Erythroblast (primary cell): ENCODE measurements around the gene NDN.

Experiments
- GATA1 ChIP-seq: IDR thresholded peaks from 2 replicates; pipeline ENCODE4 v1.6.1; 2011; ENCODE audit warnings: low read depth, mild to moderate bottlenecking, control low read depth, low read length, moderate library complexity
- POLR2A ChIP-seq: IDR thresholded peaks from 2 replicates; pipeline ENCODE4 v1.6.1; 2011; ENCODE audit warnings: mild to moderate bottlenecking, low read length

GRCh38 chr15:23687143-23687470 lies at the start of gene NDN:
- TF ChIP-seq POLR2A (no peak), GATA1 (no peak)
